DOHH2 (cell line): ENCODE results near the gene GCNA.

Source experiments
- EZH2phosphoT487 ChIP-seq: fragments of 200-600 bp; sonication (generic); IDR thresholded peaks from 2 replicates; pipeline ENCODE4 v1.6.1; 2017; ENCODE audit warnings: borderline replicate concordance, mild to moderate bottlenecking, antibody characterized with exemption, low read length, moderate library complexity, mixed read lengths
- TF ChIP-seq, protein P1 (sequence below): fragments of 200-600 bp; sonication (generic); IDR thresholded peaks from one replicate; pipeline ENCODE4 v1.5.1; 2014; ENCODE audit warnings: antibody characterized with exemption, mild to moderate bottlenecking, low read depth, low read length; ENCODE audit not compliant: poor library complexity, severe bottlenecking

GRCh38 chrX:71609095-71609750 lies 31.0 kb downstream of the GCNA start:
- TF ChIP-seq, protein P1, sequence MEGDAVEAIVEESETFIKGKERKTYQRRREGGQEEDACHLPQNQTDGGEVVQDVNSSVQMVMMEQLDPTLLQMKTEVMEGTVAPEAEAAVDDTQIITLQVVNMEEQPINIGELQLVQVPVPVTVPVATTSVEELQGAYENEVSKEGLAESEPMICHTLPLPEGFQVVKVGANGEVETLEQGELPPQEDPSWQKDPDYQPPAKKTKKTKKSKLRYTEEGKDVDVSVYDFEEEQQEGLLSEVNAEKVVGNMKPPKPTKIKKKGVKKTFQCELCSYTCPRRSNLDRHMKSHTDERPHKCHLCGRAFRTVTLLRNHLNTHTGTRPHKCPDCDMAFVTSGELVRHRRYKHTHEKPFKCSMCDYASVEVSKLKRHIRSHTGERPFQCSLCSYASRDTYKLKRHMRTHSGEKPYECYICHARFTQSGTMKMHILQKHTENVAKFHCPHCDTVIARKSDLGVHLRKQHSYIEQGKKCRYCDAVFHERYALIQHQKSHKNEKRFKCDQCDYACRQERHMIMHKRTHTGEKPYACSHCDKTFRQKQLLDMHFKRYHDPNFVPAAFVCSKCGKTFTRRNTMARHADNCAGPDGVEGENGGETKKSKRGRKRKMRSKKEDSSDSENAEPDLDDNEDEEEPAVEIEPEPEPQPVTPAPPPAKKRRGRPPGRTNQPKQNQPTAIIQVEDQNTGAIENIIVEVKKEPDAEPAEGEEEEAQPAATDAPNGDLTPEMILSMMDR, result no peak
- no peak for TF ChIP-seq EZH2phosphoT487
